HUES6 (cell line): ENCODE data around the gene TPPP3.
"Not testable (repeated sequence)": the region's sequence is repeated elsewhere in the genome, so short reads cannot be mapped to it uniquely, and the experiment has no call there.

Source experiments
- H3K27ac ChIP-seq: 2 replicates; pipeline ENCODE4 v1.7.0; 2013; ENCODE audit warnings: low read depth, mild to moderate bottlenecking, low read length, inconsistent platforms
- H3K27me3 ChIP-seq: 2 replicates; pipeline ENCODE4 v1.6.1; 2013; ENCODE audit warnings: low read length; ENCODE audit not compliant: control insufficient read depth, insufficient read depth
- H3K36me3 ChIP-seq: 2 replicates; pipeline ENCODE4 v1.6.1; 2013; ENCODE audit warnings: low read length; ENCODE audit not compliant: control insufficient read depth, insufficient read depth
- H3K4me1 ChIP-seq: 2 replicates; pipeline ENCODE4 v1.6.1; 2013; ENCODE audit warnings: low read length; ENCODE audit not compliant: control insufficient read depth, insufficient read depth
- H3K4me3 ChIP-seq: 2 replicates; pipeline ENCODE4 v1.5.1; 2013; ENCODE audit warnings: low read depth, low read length
- H3K9ac ChIP-seq: one replicate; pipeline ENCODE4 v1.6.1; 2013; ENCODE audit warnings: mild to moderate bottlenecking, low read length
- H3K9me3 ChIP-seq: 2 replicates; pipeline ENCODE4 v1.6.1; 2013; ENCODE audit warnings: low read depth, low read length; ENCODE audit not compliant: control insufficient read depth, insufficient read depth

TPPP3 gene

DNA sequence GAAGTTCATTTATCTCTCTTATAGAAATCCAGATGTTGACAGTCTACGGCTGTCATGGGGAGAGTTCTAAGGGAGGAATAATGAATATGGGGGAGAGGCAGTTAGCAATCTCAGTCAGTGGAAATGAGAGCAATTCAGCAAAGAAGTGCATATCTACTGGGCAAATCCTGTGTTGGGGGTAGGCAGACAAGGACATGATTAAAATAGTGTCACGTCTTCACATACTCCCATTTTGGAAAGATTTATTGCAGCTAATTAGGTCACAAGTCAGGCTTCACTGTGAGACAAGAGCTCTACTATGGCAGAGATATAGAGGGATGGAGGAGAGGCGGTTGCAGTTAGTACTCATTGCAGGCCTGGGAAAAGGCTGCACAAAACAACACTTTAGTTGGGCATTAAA lies 36.9 kb downstream of the TPPP3 start:
- Histone ChIP-seq H3K9ac (no peak overlapping the region), H3K27me3 (no peaks in the 10 kb centered on the region; the same call in none of the 2 replicates), H3K4me1 (no peaks in the 10 kb centered on the region), H3K4me3 (no peak overlapping the region), H3K9me3 (no peaks in the 10 kb centered on the region), H3K27ac (no peak overlapping the region), H3K36me3 (no peaks in the 10 kb centered on the region)

GRCh38 chr16:67352463-67352862 lies 40.8 kb downstream of the TPPP3 start:
- not testable (repeated sequence) for H3K9ac ChIP-seq, H3K36me3 ChIP-seq, H3K4me1 ChIP-seq, H3K27me3 ChIP-seq, H3K9me3 ChIP-seq, H3K4me3 ChIP-seq, H3K27ac ChIP-seq

- Histone ChIP-seq H3K9ac (no peak overlapping the region), H3K4me3 (no peak overlapping the region), H3K36me3 (no peaks in the 10 kb centered on the region), H3K27ac (no peak overlapping the region), H3K9me3 (no peaks in the 10 kb centered on the region), H3K27me3 (no peaks in the 10 kb centered on the region; the same call in 1 of the 2 replicates), H3K4me1 (no peaks in the 10 kb centered on the region)
Observed at GRCh38 chr16:67350324-67350723, 43.0 kb downstream of the TPPP3 start.

GRCh38 chr16:67349172-67349571 lies 44.1 kb downstream of the TPPP3 start:
- no peaks in the 10 kb centered on the region for H3K9me3 ChIP-seq
- H3K27me3 ChIP-seq: no peaks in the 10 kb centered on the region; the same call in 1 of the 2 replicates
- no peak overlapping the region for H3K27ac ChIP-seq
- no peak overlapping the region for H3K4me3 ChIP-seq
- no peaks in the 10 kb centered on the region for H3K36me3 ChIP-seq
- H3K4me1 ChIP-seq: no peaks in the 10 kb centered on the region
- H3K9ac ChIP-seq: no peak overlapping the region

GRCh38 chr16:67346341-67346740 lies 47.0 kb downstream of the TPPP3 start:
- no peak overlapping the region for H3K27ac ChIP-seq
- no peak overlapping the region for H3K9ac ChIP-seq
- no peaks in the 10 kb centered on the region for H3K4me1 ChIP-seq
- no peak overlapping the region for H3K4me3 ChIP-seq
- H3K27me3 ChIP-seq: no peaks in the 10 kb centered on the region
- H3K36me3 ChIP-seq: no peaks in the 10 kb centered on the region
- H3K9me3 ChIP-seq: no peaks in the 10 kb centered on the region

GRCh38 chr16:67345401-67345800 lies 47.9 kb downstream of the TPPP3 start:
- Histone ChIP-seq H3K36me3 (no peaks in the 10 kb centered on the region), H3K9ac (no peak overlapping the region), H3K4me1 (no peaks in the 10 kb centered on the region), H3K27me3 (no peaks in the 10 kb centered on the region), H3K4me3 (no peak overlapping the region), H3K27ac (no peak overlapping the region), H3K9me3 (no peaks in the 10 kb centered on the region)

GRCh38 chr16:67342616-67343015 lies 50.7 kb downstream of the TPPP3 start:
- H3K9ac ChIP-seq: no peak overlapping the region
- no peaks in the 10 kb centered on the region for H3K27me3 ChIP-seq
- no peaks in the 10 kb centered on the region for H3K9me3 ChIP-seq
- no peak overlapping the region for H3K4me3 ChIP-seq
- H3K4me1 ChIP-seq: no peaks in the 10 kb centered on the region
- H3K36me3 ChIP-seq: no peaks in the 10 kb centered on the region
- no peak overlapping the region for H3K27ac ChIP-seq

GRCh38 chr16:67341250-67341649 lies 52.0 kb downstream of the TPPP3 start:
- Histone ChIP-seq H3K27ac (no peak overlapping the region), H3K9ac (no peak overlapping the region), H3K9me3 (no peaks in the 10 kb centered on the region), H3K4me1 (no peaks in the 10 kb centered on the region), H3K27me3 (no peaks in the 10 kb centered on the region), H3K4me3 (no peak overlapping the region), H3K36me3 (no peaks in the 10 kb centered on the region)
